Spleen (tissue), 7 donors: ENCODE data around the gene PIGB.

ENCODE experiments used
- CTCF ChIP-seq, 11 experiments: fragments of 200-600 bp in 7 of 11; fragments of 450-650 bp in 4 of 11; sonication (generic) in 4 of 11; IDR thresholded peaks in 8 of 11; conservative IDR thresholded peaks in 3 of 11; 1 replicate in 7 of 11; 2 replicates in 4 of 11; pipeline versions ENCODE4 v1.4.0 to v1.8.0; 2016 to 2021; ENCODE audit warnings: antibody characterized with exemption in 11 of 11, inconsistent platforms in 4 of 11, mild to moderate bottlenecking in 1 of 11
- POLR2A ChIP-seq, 3 donors: fragments of 450-650 bp; IDR thresholded peaks; one replicate each; pipeline ENCODE4 v1.5.1; 2017; ENCODE audit warnings: antibody characterized with exemption in 3 of 3, mild to moderate bottlenecking in 1 of 3
- POLR2AphosphoS5 ChIP-seq, 3 donors: sonication (generic); formaldehyde crosslinking; IDR thresholded peaks; one replicate each; pipeline ENCODE4 v1.5.1; 2017; ENCODE audit warnings: antibody characterized with exemption in 3 of 3
- donor health status: DM: no; HTN: no; CAD: no; lungs with moderate emphysema.
- donor health status: DM: no; HTN: no; CAD: no.
- donor health status: DM: no; HTN: no; CAD: no.

GRCh38 chr15:55277715-55278114, 41.3 kb upstream of the PIGB start:
- TF ChIP-seq CTCF (IDR thresholded peaks at IDR 0.05 in 8 of 11, conservative IDR thresholded peaks at IDR 0.05 in 3 of 11) (no peak), POLR2AphosphoS5 (IDR thresholded peaks at IDR 0.05) (no peak), POLR2A (IDR thresholded peaks at IDR 0.05) (no peak)
